HG03103 (cell line): ENCODE results near the gene SLC34A1.

Experiments
- ATAC-seq: cut with Tn5 transposase; IDR thresholded peaks from one replicate; pipeline ENCODE4 v1.9.1; 2021; ENCODE audit warnings: low read depth; ENCODE audit not compliant: unreplicated experiment

The SLC34A1 gene

GRCh38 chr5:177442066-177442826 lies 58.0 kb downstream of the SLC34A1 start:
- no peak for ATAC-seq

GRCh38 chr5:177443144-177443983 lies 59.1 kb downstream of the SLC34A1 start:
- no peak for ATAC-seq

- ATAC-seq: no peak
Measured at GRCh38 chr5:177444106-177445051, 60.1 kb downstream of the SLC34A1 start.

GRCh38 chr5:177445052-177445916 lies 61.0 kb downstream of the SLC34A1 start:
- no peak for ATAC-seq

- no peak for ATAC-seq
Measured at GRCh38 chr5:177445917-177446199, 61.6 kb downstream of the SLC34A1 start.

- peak; percentile 42 for ATAC-seq
Measured at GRCh38 chr5:177446200-177447065, 62.2 kb downstream of the SLC34A1 start, which contains the start of gene PRR7. Gene PRR7, plus strand, starts transcription at chr5:177446814. Its CDS starts 8,254 bp downstream, at chr5:177455068.

GRCh38 chr5:177447066-177447610 lies 62.9 kb downstream of the SLC34A1 start:
- ATAC-seq: peak; percentile 35

- no peak for ATAC-seq
Measured at GRCh38 chr5:177447611-177448243, 63.5 kb downstream of the SLC34A1 start.
